Urinary bladder (tissue), 4 donors: ENCODE data around the gene RAP1A. TPM values are rescaled to one million over a fixed set of nuclear protein-coding genes. Genes with fewer than 3 reads are reported as not detected.
"Not testable (repeated sequence)": the region's sequence is repeated elsewhere in the genome, so short reads cannot be mapped to it uniquely, and the experiment has no call there.

ENCODE experiments used
- DNase-seq: peaks from one replicate; pipeline ENCODE4 v3.0.0-alpha.2; 2015; ENCODE audit errors: extremely low spot score
- H3K27ac ChIP-seq: one replicate; pipeline ENCODE4 v1.5.1; 2013; ENCODE audit warnings: low read depth, mild to moderate bottlenecking, moderate library complexity
- H3K36me3 ChIP-seq: one replicate; pipeline ENCODE4 v1.6.1; 2013; ENCODE audit warnings: mild to moderate bottlenecking, moderate library complexity; ENCODE audit not compliant: insufficient read depth
- H3K4me1 ChIP-seq: one replicate; pipeline ENCODE4 v1.6.1; 2013; ENCODE audit warnings: mild to moderate bottlenecking, moderate library complexity; ENCODE audit not compliant: insufficient read depth
- H3K4me3 ChIP-seq: one replicate; pipeline ENCODE4 v1.5.1; 2013; ENCODE audit warnings: low read depth, low read length
- WGBS: extraction: QIAGEN DNeasy Blood & Tissue Kit; methylation state at CpG from one replicate; pipeline ENCODE4 v1.1.7; 2013; 5-methylcytosine and 5-hydroxymethylcytosine counted together
- polyA plus RNA-seq: library from polyadenylated mRNA; stranded (reverse); fragments of 200-250 nt; gene quantifications from one replicate; pipeline ENCODE4 v1.2.3, GENCODE V29; 2013
- total RNA-seq: library from RNA; depleted of rRNA; stranded (reverse); fragments of >200 nt; gene quantifications from one replicate; pipeline ENCODE4 v1.2.3, GENCODE V29; 2014
- donor health status: healthy with polysubstance abuse.
- donor health status: healthy.

RAP1A gene
- total and polyA plus RNA-seq, 2 donors = 89.8 to 199 TPM

DNA sequence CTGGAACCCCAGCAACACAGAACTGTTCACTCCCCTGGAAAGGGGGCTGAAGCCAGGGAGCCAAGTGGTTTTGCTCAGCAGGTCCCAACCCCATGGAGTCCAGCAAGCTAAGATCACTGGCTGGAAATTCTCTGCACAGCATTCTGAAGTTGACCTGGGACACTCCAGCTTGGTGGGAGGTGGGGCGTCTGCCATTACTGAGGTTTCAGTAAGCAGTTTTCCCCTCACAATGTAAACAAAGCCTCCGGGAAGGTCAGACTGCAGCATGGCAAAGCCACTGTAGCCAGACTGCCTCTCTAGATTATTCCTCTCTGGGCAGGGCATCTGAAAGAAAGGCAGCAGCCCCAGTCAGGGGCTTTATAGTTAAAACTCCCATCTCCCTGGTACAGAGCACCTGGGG lies 60.0 kb downstream of the RAP1A start:
- Histone ChIP-seq H3K4me3 (no peak overlapping the region), H3K27ac (no peak overlapping the region), H3K4me1 (no peaks in the 10 kb centered on the region), H3K36me3 (no peaks in the 10 kb centered on the region)
- 63% methylated on average over 2 of the region's 2 CpGs for WGBS
- DNase-seq = no peak

- 95% methylated on average over 9 of the region's 9 CpGs for WGBS
- DNase-seq, H3K4me3 ChIP-seq, H3K27ac ChIP-seq, H3K36me3 ChIP-seq, H3K4me1 ChIP-seq: not testable (repeated sequence)
Observed at GRCh38 chr1:111680212-111680800, 60.7 kb downstream of the RAP1A start.

DNA sequence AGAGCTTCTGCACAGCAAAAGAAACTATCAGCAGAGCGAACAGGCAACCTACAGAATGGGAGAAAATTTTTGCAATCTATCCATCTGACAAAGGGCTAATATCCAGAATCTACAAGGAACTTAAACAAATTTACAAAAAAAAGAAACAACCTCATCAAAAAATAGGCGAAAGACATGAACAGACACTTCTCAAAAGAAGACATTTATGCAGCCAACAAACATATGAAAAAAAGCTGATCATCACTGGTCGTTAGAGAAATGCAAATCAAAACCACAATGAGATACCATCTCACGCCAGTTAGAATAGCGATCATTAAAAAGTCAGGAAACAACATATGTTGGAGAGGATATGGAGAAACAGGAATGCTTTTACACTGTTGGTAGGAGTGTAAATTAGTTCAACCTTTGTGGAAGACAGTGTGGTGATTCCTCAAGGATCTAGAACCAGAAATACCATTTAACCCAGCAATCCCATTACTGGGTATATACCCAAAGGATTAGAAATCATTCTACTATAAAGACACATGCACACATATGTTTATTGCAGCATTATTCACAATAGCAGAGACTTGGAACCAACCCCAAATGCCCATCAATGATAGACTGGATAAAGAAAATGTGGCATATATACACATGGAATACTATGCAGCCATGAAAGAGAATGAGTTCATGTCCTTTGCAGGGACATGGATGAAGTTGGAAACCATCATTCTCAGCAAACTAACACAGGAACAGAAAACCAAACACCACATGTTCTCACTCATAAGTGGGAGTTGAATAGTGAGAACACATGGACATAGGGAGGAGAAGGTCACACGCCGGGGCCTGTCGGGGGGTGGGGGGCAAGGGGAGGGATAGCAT lies 65.9 kb downstream of the RAP1A start:
- not testable (repeated sequence) for H3K4me1 ChIP-seq, DNase-seq, H3K27ac ChIP-seq, H3K4me3 ChIP-seq, H3K36me3 ChIP-seq
- WGBS = 95% methylated on average over 8 of the region's 8 CpGs

DNA sequence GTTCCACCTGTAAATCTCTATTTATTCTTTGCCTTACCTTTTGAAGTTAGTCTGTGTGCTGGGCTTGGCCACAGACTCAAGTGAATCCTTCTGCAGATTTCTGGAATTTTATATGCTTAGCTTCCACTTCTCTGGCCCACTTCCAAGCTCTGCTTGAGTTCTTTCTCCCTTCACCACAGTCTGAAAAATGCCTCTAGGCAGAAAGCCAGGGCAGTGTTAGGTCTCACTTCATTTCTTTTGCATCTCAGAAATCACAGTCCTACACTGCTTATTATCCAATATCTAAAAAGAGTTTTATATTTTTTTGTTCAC lies 70.7 kb downstream of the RAP1A start:
- H3K27ac ChIP-seq = no peak overlapping the region
- DNase-seq = peak; percentile 46
- no peaks in the 10 kb centered on the region for H3K4me1 ChIP-seq
- H3K4me3 ChIP-seq = no peak overlapping the region
- H3K36me3 ChIP-seq = peaks cover 3% of the 10 kb centered on the region

DNA sequence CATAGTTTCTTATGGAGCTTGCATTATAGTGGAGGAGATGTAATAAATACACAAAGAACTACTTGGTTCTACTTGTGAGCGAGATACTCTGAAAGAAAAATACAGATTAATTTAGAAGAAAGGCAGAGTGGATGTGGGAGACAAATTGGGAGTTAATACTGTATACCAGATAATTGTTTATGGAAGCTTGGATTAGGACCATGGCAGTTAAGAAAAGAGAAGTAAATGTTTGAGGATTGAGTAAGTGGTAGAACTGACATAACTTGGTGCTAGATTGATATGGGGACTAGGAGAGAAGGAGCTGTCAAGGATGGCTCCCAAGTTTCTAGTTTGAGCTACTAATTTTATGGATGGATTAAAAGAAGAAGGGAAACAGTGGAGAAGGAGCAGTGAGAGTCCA lies 72.3 kb downstream of the RAP1A start:
- DNase-seq = no peak
- Histone ChIP-seq H3K36me3 (peaks cover 3% of the 10 kb centered on the region), H3K4me3 (no peak overlapping the region), H3K4me1 (no peaks in the 10 kb centered on the region), H3K27ac (no peak overlapping the region)
- WGBS = 91% methylated on average over 1 of the region's 1 CpG

DNA sequence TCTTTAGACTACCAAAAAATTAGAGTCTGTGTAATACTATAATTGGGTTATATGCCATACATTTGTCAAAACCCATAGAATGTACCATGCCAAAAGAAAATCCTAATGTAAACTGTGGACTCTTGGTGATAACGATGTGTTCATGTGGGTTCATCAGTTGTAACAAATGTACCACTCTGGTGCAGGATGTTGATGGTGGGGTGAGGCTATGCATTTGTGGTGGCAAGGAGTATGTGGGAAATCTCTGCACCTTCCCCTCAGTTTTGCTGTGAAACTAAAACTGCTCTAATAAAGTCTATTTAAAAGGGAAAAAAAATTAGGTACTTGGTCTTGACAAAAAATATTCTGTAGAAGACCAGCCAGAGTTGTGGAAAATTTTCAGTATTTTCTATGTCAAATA lies 76.2 kb downstream of the RAP1A start:
- Histone ChIP-seq H3K4me1 (no peaks in the 10 kb centered on the region), H3K27ac (no peak overlapping the region), H3K36me3 (peaks cover 4% of the 10 kb centered on the region), H3K4me3 (no peak overlapping the region)
- no peak for DNase-seq
- WGBS = 47% methylated on average over 1 of the region's 1 CpG

- Histone ChIP-seq H3K4me1 (no peaks in the 10 kb centered on the region), H3K36me3 (peaks cover 6% of the 10 kb centered on the region), H3K27ac (no peak overlapping the region), H3K4me3 (no peak overlapping the region)
- no peak for DNase-seq
Observed at GRCh38 chr1:111696330-111696729, 76.7 kb downstream of the RAP1A start.

GRCh38 chr1:111699268-111699667 lies 79.7 kb downstream of the RAP1A start:
- Histone ChIP-seq H3K4me1 (no peaks in the 10 kb centered on the region), H3K4me3 (no peak overlapping the region), H3K36me3 (peaks cover 6% of the 10 kb centered on the region), H3K27ac (no peak overlapping the region)
- no peak for DNase-seq

DNA sequence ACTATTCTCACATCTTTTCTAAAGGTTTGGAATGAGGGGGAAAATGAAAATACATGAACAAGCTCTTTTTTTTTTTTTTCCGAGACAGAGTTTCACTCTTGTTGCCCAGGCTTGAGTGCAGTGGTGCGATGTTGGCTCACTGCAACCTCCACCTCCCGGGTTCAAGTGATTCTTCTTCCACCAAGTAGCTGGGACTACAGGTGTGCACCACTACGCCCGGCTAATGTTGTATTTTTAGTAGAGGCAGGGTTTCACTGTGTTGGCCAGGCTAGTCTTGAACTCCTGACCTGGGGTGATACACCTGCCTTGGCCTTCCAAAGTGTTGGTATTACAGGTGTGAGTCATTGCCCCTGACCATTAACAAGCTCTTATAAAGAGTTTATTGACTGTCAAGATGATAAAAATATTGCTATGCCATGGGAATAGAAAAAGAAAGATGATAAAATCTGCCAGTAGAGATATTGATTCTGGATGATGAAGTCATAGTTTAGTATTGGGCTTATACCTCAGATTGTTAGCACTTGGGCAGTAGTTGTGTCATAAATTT lies 83.0 kb downstream of the RAP1A start:
- H3K27ac ChIP-seq = no peak overlapping the region
- H3K4me3 ChIP-seq = no peak overlapping the region
- DNase-seq = no peak
- H3K36me3 ChIP-seq = peaks cover 6% of the 10 kb centered on the region
- over 99% methylated on average over 5 of the region's 5 CpGs for WGBS
- H3K4me1 ChIP-seq = no peaks in the 10 kb centered on the region

GRCh38 chr1:111704240-111704639 lies 84.7 kb downstream of the RAP1A start:
- H3K4me3 ChIP-seq = no peak overlapping the region
- no peak overlapping the region for H3K27ac ChIP-seq
- H3K36me3 ChIP-seq = peaks cover 9% of the 10 kb centered on the region
- no peaks in the 10 kb centered on the region for H3K4me1 ChIP-seq
- DNase-seq = no peak
- 86% methylated on average over 2 of the region's 2 CpGs for WGBS

DNA sequence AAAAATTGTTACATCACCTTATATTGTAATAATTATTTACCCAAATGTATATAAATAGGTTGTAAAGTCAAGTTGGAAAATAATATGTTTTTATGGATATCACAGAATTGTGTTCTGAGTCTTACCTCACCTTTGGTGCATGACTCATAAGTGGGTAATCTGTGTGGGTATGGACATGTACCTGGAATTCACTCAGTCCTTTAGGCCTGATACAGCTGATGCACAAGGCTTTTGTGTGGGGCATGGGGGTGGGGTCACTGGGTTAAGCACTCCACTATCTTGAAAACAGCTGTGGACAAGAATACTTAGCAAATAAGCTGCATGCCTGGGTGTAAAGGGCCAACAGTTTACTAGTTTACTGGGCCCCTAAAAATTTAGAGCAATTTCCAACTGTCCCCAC lies 85.2 kb downstream of the RAP1A start:
- peaks cover 5% of the 10 kb centered on the region for H3K36me3 ChIP-seq
- H3K4me3 ChIP-seq = no peak overlapping the region
- no peak for DNase-seq

GRCh38 chr1:111705841-111706240 lies 86.3 kb downstream of the RAP1A start:
- Histone ChIP-seq H3K4me3 (no peak overlapping the region), H3K4me1 (no peaks in the 10 kb centered on the region), H3K36me3 (peaks cover 9% of the 10 kb centered on the region), H3K27ac (no peak overlapping the region)
- no peak for DNase-seq
- 50% methylated on average over 3 of the region's 3 CpGs for WGBS

More for the DNA sequence above, 85.2 kb downstream of the RAP1A start:
- H3K27ac ChIP-seq = no peak overlapping the region
- no peaks in the 10 kb centered on the region for H3K4me1 ChIP-seq

- no peak overlapping the region for H3K4me3 ChIP-seq
- 81% methylated on average over 2 of the region's 2 CpGs for WGBS
- no peaks in the 10 kb centered on the region for H3K4me1 ChIP-seq
- H3K27ac ChIP-seq = no peak overlapping the region
- peaks cover 6% of the 10 kb centered on the region for H3K36me3 ChIP-seq
- DNase-seq = no peak
Observed at GRCh38 chr1:111706921-111707320, 87.3 kb downstream of the RAP1A start.

- WGBS = 67% methylated on average over 9 of the region's 9 CpGs
- Histone ChIP-seq H3K4me1 (no peaks in the 10 kb centered on the region), H3K36me3 (peaks cover 6% of the 10 kb centered on the region), H3K27ac (no peak overlapping the region), H3K4me3 (no peak overlapping the region)
- no peak for DNase-seq
Observed at GRCh38 chr1:111707906-111708305, 88.3 kb downstream of the RAP1A start.
